Nephron (organoid): ENCODE results near the gene TMTC1.

Experiments
- H3K27ac Mint-ChIP-seq, 3 experiments: 2 replicates each; pipeline ENCODE4 v1.8.0; 2020; ENCODE audit warnings: mixed read lengths in 3 of 3, mild to moderate bottlenecking in 2 of 3, moderate library complexity in 1 of 3
- H3K27me3 Mint-ChIP-seq: 2 replicates; pipeline ENCODE4 v1.8.0; 2021; ENCODE audit warnings: low read depth, mild to moderate bottlenecking, moderate library complexity, mixed read lengths
- H3K36me3 Mint-ChIP-seq: 2 replicates; pipeline ENCODE4 v1.8.0; 2020; ENCODE audit warnings: low read depth, mixed read lengths
- H3K4me1 Mint-ChIP-seq: 2 replicates; pipeline ENCODE4 v1.8.0; 2020; ENCODE audit warnings: mixed read lengths
- H3K4me3 Mint-ChIP-seq, 3 experiments: 2 replicates each; pipeline ENCODE4 v1.8.0; 2020; ENCODE audit warnings: mild to moderate bottlenecking in 3 of 3, mixed read lengths in 3 of 3, moderate library complexity in 2 of 3
- H3K9me3 Mint-ChIP-seq: 2 replicates; pipeline ENCODE4 v1.8.0; 2020; ENCODE audit warnings: mixed read lengths
- TF ChIP-seq, protein P1 (sequence below), 3 experiments: fragments of 200-600 bp; sonication (generic); IDR thresholded peaks; one replicate each; pipeline ENCODE4 v1.5.0; 2021; ENCODE audit warnings: antibody characterized with exemption in 3 of 3; ENCODE audit not compliant: unreplicated experiment in 3 of 3

Gene TMTC1

DNA sequence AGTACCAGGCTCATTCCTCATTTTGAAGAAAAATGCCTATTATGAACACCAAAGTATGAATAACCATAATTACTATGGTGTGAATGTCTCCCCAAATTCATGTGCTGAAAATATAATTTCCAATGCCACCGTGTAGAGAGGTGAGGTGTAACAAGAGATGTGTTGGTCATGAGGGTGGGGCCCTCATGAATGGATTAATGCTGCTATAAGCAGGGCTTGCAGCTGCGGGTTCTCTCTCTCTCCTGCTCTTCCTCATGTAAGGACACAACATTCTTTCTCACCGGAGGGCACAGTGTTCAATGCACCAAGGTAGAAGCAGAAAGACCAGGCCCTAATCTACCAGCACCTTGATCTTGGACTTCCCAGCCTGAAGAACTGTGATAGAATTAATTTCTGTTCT is 70.0 kb downstream of the TMTC1 start:
- no peaks in the 10 kb centered on the region for H3K9me3 Mint-ChIP-seq
- TF ChIP-seq, protein P1, sequence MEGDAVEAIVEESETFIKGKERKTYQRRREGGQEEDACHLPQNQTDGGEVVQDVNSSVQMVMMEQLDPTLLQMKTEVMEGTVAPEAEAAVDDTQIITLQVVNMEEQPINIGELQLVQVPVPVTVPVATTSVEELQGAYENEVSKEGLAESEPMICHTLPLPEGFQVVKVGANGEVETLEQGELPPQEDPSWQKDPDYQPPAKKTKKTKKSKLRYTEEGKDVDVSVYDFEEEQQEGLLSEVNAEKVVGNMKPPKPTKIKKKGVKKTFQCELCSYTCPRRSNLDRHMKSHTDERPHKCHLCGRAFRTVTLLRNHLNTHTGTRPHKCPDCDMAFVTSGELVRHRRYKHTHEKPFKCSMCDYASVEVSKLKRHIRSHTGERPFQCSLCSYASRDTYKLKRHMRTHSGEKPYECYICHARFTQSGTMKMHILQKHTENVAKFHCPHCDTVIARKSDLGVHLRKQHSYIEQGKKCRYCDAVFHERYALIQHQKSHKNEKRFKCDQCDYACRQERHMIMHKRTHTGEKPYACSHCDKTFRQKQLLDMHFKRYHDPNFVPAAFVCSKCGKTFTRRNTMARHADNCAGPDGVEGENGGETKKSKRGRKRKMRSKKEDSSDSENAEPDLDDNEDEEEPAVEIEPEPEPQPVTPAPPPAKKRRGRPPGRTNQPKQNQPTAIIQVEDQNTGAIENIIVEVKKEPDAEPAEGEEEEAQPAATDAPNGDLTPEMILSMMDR (IDR thresholded peaks at IDR 0.05; ENCODE audit: unreplicated experiment in 3 of 3) = no peak
- H3K4me1 Mint-ChIP-seq = peaks cover 50% of the 10 kb centered on the region
- H3K36me3 Mint-ChIP-seq = peaks cover 6% of the 10 kb centered on the region
- peak overlapping the region in 2 of 3 experiments; percentile 2 to 61 for H3K27ac Mint-ChIP-seq
- no peak overlapping the region for H3K4me3 Mint-ChIP-seq
- H3K27me3 Mint-ChIP-seq = peaks cover 6% of the 10 kb centered on the region

- peak overlapping the region; percentile 29 to 61 (median 58) for H3K27ac Mint-ChIP-seq
- peaks cover 71% of the 10 kb centered on the region for H3K4me1 Mint-ChIP-seq
- TF ChIP-seq, protein P1 (IDR thresholded peaks at IDR 0.05; ENCODE audit: unreplicated experiment in 3 of 3) = no peak
- no peaks in the 10 kb centered on the region for H3K9me3 Mint-ChIP-seq
- H3K4me3 Mint-ChIP-seq = no peak overlapping the region
- peaks cover 3% of the 10 kb centered on the region for H3K27me3 Mint-ChIP-seq
- peaks cover 5% of the 10 kb centered on the region for H3K36me3 Mint-ChIP-seq
Observed at GRCh38 chr12:29711381-29711780, 72.4 kb downstream of the TMTC1 start.

GRCh38 chr12:29710104-29710503 is 73.6 kb downstream of the TMTC1 start:
- Mint-ChIP-seq H3K27ac (peak overlapping the region; percentile 73 to 82 (median 76)), H3K9me3 (no peaks in the 10 kb centered on the region), H3K36me3 (peaks cover 5% of the 10 kb centered on the region), H3K4me3 (peak overlapping the region in 1 of 3 experiments; percentile 47), H3K4me1 (peaks cover 78% of the 10 kb centered on the region), H3K27me3 (peaks cover 3% of the 10 kb centered on the region)
- TF ChIP-seq, protein P1 (IDR thresholded peaks at IDR 0.05; ENCODE audit: unreplicated experiment in 3 of 3) = no peak

DNA sequence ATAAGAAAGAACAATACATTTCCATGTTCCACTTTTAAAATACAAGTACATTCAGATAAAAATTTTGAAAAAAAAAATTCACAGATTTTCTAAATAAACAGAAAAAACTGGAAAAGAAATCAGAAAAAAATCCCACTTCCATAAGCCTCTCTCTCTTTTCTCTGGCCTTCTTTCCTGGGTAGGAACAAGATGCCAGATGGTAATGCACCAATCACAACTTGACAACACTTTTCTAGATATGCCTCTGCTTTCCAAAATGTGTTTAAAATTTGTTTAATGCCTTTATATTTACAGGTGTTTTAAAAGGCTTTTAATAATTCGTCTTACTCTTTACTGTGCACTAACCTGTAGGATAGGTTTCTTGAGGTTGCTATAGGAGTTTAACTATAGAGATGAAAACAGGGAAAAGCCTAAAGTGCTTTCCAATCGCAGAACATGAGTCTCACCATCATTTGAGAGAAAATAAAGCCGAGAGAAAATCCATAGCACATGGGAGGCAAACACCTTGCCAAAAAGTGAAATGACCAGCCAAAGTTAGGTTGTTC is 74.2 kb downstream of the TMTC1 start:
- peaks cover 3% of the 10 kb centered on the region for H3K27me3 Mint-ChIP-seq
- H3K4me3 Mint-ChIP-seq = no peak overlapping the region
- H3K27ac Mint-ChIP-seq = peak overlapping the region; percentile 73 to 82 (median 76)
- no peaks in the 10 kb centered on the region for H3K9me3 Mint-ChIP-seq
- peaks cover 5% of the 10 kb centered on the region for H3K36me3 Mint-ChIP-seq
- TF ChIP-seq, protein P1 (IDR thresholded peaks at IDR 0.05; ENCODE audit: unreplicated experiment in 3 of 3) = no peak
- H3K4me1 Mint-ChIP-seq = peaks cover 73% of the 10 kb centered on the region

DNA sequence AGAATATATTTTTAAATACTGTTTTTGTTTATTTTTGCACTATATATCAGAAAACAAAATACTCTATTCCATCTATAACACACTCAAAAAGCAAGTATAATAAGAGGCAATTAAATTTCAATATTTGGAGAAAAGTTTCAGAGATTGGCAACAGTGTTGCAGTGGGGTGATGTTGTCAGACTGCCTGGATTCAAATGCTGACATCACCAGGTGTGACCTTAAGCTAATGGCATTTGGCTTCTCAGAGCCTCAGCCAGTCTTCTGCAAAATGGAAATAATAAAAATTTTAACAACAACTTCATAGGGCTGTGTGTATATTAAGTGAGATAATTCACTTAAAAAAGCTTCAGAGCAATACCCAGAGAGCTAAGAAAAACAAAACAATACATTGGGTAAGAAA is 74.7 kb downstream of the TMTC1 start:
- H3K27ac Mint-ChIP-seq = peak overlapping the region in 1 of 3 experiments; percentile 82
- TF ChIP-seq, protein P1 (IDR thresholded peaks at IDR 0.05; ENCODE audit: unreplicated experiment in 3 of 3) = no peak
- H3K36me3 Mint-ChIP-seq = peaks cover 5% of the 10 kb centered on the region
- H3K9me3 Mint-ChIP-seq = no peaks in the 10 kb centered on the region
- H3K27me3 Mint-ChIP-seq = peaks cover 3% of the 10 kb centered on the region
- H3K4me1 Mint-ChIP-seq = peaks cover 68% of the 10 kb centered on the region
- H3K4me3 Mint-ChIP-seq = no peak overlapping the region

DNA sequence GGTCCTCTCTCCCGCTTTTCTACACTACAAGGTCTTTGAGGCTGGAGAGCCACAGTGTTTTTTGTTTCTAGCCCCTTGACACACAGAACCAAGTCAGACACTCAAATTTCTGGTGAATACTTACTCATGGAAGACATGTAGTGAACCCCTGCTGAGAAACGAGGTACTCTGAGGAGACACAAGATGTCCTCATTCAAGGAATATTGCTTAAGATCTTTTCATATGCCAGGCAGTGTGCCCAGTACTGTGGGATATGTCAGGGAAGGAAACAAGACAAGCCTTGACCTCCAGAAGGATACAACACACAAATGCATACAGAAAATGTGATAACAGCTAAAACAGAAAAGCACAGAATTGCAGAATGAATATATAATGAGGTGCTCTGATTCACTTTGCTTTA is 75.9 kb downstream of the TMTC1 start:
- peaks cover 5% of the 10 kb centered on the region for H3K36me3 Mint-ChIP-seq
- H3K27me3 Mint-ChIP-seq = no peaks in the 10 kb centered on the region
- no peak overlapping the region for H3K4me3 Mint-ChIP-seq
- peaks cover 55% of the 10 kb centered on the region for H3K4me1 Mint-ChIP-seq
- H3K9me3 Mint-ChIP-seq = no peaks in the 10 kb centered on the region
- TF ChIP-seq, protein P1 (IDR thresholded peaks at IDR 0.05; ENCODE audit: unreplicated experiment in 3 of 3) = no peak
- peak overlapping the region in 2 of 3 experiments; percentile 58 to 74 for H3K27ac Mint-ChIP-seq
